Stimulated activated memory B cell treated with anti-CD40 and anti-IgM and Interleukin-4, amounts not matched to agents 10 μg/mL and 1 μg/mL and 100 μg/mL, for 72 hours (primary cell): ENCODE measurements around the gene KRT85.
A peak's percentile ranks its signal among the peaks of the same experiment; 100 is the strongest.

Experiments
- ATAC-seq: fragments of 150-1000 bp; cut with Tn5 transposase; 2 replicates; pipeline ENCODE4 v1.10.0; 2021
- H3K27ac Mint-ChIP-seq: one replicate; pipeline ENCODE4 v1.8.0; 2022; ENCODE audit warnings: mild to moderate bottlenecking, mixed read lengths
- H3K27me3 Mint-ChIP-seq: one replicate; pipeline ENCODE4 v1.8.0; 2022; ENCODE audit warnings: mixed read lengths
- H3K36me3 Mint-ChIP-seq: one replicate; pipeline ENCODE4 v1.8.0; 2022; ENCODE audit warnings: mixed read lengths
- H3K4me1 Mint-ChIP-seq: one replicate; pipeline ENCODE4 v1.8.0; 2022; ENCODE audit warnings: mixed read lengths
- H3K4me3 Mint-ChIP-seq: one replicate; pipeline ENCODE4 v1.8.0; 2022; ENCODE audit warnings: mild to moderate bottlenecking, moderate library complexity, mixed read lengths
- H3K9me3 Mint-ChIP-seq: one replicate; pipeline ENCODE4 v1.8.0; 2022; ENCODE audit warnings: mixed read lengths

Gene KRT85

DNA sequence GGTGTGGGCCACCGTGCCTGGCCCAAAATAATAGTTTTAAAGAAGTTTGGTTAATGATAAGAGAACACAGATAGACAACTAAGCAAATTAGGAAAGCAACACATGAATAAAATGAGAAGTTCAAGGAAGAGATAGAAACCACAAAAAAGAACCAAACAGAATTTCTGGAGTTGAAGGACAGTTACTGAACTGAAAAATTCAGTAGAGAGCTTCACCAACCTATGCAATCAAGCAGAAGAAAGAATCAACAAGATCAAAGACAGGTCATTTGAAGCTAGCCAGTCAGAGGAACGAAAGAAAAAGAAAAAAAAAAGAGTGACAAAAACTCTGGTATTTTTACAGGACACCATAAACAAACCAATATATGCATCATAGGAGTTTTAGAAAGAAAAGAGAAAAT lies 30.6 kb downstream of the KRT85 start:
- no peak overlapping the region for H3K4me3 Mint-ChIP-seq
- H3K9me3 Mint-ChIP-seq: peaks cover 5% of the 10 kb centered on the region
- no peak overlapping the region for H3K27ac Mint-ChIP-seq
- H3K36me3 Mint-ChIP-seq: no peaks in the 10 kb centered on the region
- no peak for ATAC-seq
- peaks cover 37% of the 10 kb centered on the region for H3K27me3 Mint-ChIP-seq
- H3K4me1 Mint-ChIP-seq: no peaks in the 10 kb centered on the region

DNA sequence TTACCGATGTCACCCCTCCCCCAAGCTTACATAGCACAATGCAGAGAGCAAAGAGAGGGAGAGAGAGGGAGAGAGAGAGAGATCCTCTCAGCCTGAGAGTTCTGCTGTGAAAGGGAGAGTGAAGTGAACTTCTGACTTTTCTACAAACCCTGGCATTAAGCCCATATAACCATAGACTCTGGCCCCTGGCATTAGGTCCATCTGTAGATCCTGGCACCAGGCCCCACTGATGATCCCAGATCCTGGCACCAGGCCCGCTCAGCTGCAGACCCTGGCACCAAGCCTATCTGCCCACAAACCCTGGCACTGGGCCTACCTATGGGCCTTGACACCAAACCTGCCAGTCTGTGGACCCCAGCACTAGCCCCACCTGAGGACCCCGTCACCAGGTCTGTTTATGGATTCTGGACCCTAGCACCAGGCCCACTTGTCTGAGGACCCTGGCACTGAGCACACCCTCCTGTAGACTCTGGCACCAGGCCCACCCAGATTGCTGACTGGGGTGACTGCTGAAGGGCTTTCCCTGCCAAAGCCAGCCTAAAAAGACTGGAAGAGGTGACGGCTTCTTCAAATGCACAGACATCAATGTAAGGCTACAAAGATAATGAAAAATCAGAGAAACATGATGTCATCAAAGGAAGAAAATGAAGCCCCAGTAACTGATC lies 31.6 kb downstream of the KRT85 start:
- Mint-ChIP-seq H3K4me1 (no peaks in the 10 kb centered on the region), H3K27me3 (peaks cover 34% of the 10 kb centered on the region), H3K9me3 (peaks cover 5% of the 10 kb centered on the region), H3K36me3 (no peaks in the 10 kb centered on the region), H3K4me3 (no peak overlapping the region), H3K27ac (no peak overlapping the region)
- no peak for ATAC-seq

DNA sequence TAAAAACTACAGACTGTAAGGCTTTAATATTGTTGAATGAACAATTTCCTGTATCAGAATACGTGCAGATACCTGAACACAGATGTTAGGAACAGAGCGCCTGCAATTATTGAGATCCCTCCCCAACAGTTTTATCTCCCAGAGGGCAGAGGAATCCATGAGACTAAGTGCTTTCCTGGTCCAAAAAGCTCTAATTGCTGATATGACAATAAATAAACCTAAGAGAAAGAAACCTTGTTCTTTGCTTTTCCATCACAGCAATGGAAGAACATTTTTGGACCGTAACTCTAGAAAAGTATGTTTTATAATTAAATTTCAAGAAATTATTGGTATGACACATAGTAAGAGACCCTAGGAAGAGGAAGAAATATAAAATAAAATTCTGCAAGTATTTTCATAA lies 33.1 kb downstream of the KRT85 start:
- no peak for ATAC-seq

DNA sequence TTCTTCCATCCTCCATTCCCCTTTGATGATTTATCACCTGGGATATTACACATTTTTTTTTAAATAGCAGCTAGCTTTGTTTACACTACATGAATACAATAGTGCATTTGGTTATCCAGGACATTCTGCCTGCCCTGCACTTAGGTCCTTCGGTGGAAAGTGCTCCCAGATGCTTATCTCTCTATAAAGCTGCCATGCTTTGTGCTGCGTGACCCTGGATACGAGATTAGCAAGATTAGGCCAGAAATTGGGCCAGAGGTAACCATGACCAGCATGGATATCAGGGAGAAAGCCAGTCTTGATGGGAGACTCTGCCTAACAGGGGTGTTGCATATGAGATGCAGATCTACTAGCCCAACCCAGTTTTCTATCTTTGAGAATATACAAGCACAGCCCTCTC lies 34.0 kb downstream of the KRT85 start:
- no peak overlapping the region for H3K4me3 Mint-ChIP-seq
- peaks cover 28% of the 10 kb centered on the region for H3K27me3 Mint-ChIP-seq
- no peak overlapping the region for H3K27ac Mint-ChIP-seq
- peaks cover 5% of the 10 kb centered on the region for H3K9me3 Mint-ChIP-seq
- no peaks in the 10 kb centered on the region for H3K36me3 Mint-ChIP-seq
- ATAC-seq: no peak
- H3K4me1 Mint-ChIP-seq: no peaks in the 10 kb centered on the region

More for the DNA sequence above, 33.1 kb downstream of the KRT85 start:
- Mint-ChIP-seq H3K27ac (no peak overlapping the region), H3K4me3 (no peak overlapping the region), H3K4me1 (no peaks in the 10 kb centered on the region), H3K9me3 (peaks cover 5% of the 10 kb centered on the region), H3K36me3 (no peaks in the 10 kb centered on the region), H3K27me3 (peaks cover 32% of the 10 kb centered on the region)

DNA sequence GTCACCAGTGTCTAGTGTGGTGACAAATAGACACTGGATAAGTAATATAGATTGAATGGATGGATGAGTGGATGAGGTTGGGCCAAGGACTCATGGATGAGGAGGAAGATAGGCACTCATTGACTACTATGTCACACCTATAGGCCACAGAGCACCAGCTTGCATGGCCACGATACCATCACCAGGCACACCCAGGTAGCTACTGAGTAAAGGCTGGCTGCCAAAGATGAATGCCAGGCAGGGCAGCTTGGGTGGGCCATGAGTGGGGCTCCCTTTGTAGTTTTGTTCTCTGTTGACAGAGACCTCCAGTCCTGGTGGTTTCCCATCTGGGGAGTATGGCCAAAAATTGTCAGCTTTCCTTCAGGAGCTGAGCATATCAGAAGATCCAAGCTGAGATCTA lies 34.9 kb downstream of the KRT85 start:
- H3K4me3 Mint-ChIP-seq: no peak overlapping the region
- peaks cover 4% of the 10 kb centered on the region for H3K4me1 Mint-ChIP-seq
- peaks cover 5% of the 10 kb centered on the region for H3K9me3 Mint-ChIP-seq
- no peak for ATAC-seq
- H3K36me3 Mint-ChIP-seq: no peaks in the 10 kb centered on the region
- H3K27ac Mint-ChIP-seq: no peak overlapping the region
- H3K27me3 Mint-ChIP-seq: peaks cover 19% of the 10 kb centered on the region

DNA sequence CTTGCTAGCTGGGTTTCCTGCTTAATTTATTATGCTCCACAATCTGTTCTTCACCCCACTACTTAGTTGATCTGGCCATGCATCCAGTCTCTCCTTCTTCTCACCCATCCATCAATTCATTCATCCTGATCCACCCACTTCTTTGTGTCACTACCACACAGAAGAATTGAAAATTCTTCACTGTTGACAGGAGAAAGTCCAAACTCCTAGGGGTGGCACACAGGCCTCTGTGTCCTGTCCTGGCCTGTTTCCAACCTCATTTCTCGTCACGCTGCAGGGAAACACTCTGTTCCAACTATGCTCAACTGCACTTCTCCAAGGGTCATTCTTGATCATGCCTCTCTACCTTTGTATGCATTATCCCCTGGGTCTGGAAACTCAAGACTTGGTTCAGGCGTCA lies 35.4 kb downstream of the KRT85 start:
- no peak for ATAC-seq
- Mint-ChIP-seq H3K27me3 (peaks cover 19% of the 10 kb centered on the region), H3K9me3 (peaks cover 5% of the 10 kb centered on the region)

DNA sequence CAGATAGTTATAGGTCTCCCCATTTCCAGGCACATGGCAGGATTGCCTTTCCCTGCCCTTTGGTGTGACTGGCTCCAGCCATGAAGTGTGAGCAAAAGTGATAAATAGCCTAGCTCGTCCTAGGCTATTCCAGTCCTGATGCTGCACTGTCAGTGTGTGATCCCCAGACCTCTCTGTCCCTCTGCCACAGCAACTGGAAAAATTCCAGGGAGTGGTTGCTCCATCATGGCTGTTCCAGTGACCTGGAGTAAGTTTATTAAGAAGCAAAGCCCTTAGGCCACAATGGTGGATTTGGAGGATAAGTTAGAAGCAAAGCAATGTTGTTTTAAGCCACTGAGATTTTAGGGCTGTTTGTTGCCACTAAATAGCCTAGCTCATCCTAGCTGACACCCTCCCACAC lies 36.2 kb downstream of the KRT85 start:
- Mint-ChIP-seq H3K27me3 (peaks cover 19% of the 10 kb centered on the region), H3K36me3 (no peaks in the 10 kb centered on the region), H3K9me3 (no peaks in the 10 kb centered on the region), H3K4me3 (no peak overlapping the region), H3K4me1 (peaks cover 10% of the 10 kb centered on the region), H3K27ac (no peak overlapping the region)
- ATAC-seq: no peak

More for the DNA sequence above, 35.4 kb downstream of the KRT85 start:
- no peaks in the 10 kb centered on the region for H3K36me3 Mint-ChIP-seq
- H3K27ac Mint-ChIP-seq: no peak overlapping the region
- H3K4me3 Mint-ChIP-seq: no peak overlapping the region
- H3K4me1 Mint-ChIP-seq: peaks cover 10% of the 10 kb centered on the region

DNA sequence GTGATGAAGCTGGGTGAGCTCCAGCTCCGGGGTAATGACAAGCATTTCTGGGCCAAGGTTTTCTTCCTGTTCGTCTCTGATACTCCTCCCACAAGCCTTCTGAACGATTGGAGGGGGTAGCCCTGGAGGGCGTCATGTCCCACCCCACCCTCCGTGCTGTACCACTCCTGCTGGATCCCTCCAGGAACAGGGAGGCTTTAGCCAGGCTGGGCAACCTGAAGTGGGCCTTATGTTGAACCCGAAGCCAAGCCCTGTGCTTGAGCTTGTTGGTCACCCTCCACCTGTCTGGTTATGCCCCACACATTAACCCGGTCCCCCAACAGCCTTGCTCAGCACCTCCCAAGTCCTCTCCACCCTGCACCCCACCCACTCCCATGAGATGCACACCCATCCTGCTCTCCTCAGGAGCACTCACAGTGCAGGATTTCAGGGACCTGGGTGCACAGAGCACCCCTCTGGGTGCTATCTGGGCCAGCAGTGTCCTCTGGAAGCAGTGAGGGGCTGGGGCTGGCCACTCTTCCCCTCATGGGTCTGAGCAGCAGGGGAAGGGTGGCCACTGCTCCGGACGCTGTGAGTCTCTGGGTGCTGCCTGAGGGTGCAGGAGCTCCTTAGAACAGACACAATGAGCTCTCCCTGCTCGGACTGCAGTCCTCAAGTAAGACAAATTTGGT lies 39.3 kb downstream of the KRT85 start:
- H3K9me3 Mint-ChIP-seq: no peaks in the 10 kb centered on the region
- no peak overlapping the region for H3K27ac Mint-ChIP-seq
- H3K4me3 Mint-ChIP-seq: no peak overlapping the region
- ATAC-seq: no peak
- H3K4me1 Mint-ChIP-seq: peaks cover 10% of the 10 kb centered on the region
- no peaks in the 10 kb centered on the region for H3K36me3 Mint-ChIP-seq
- H3K27me3 Mint-ChIP-seq: peaks cover 27% of the 10 kb centered on the region

DNA sequence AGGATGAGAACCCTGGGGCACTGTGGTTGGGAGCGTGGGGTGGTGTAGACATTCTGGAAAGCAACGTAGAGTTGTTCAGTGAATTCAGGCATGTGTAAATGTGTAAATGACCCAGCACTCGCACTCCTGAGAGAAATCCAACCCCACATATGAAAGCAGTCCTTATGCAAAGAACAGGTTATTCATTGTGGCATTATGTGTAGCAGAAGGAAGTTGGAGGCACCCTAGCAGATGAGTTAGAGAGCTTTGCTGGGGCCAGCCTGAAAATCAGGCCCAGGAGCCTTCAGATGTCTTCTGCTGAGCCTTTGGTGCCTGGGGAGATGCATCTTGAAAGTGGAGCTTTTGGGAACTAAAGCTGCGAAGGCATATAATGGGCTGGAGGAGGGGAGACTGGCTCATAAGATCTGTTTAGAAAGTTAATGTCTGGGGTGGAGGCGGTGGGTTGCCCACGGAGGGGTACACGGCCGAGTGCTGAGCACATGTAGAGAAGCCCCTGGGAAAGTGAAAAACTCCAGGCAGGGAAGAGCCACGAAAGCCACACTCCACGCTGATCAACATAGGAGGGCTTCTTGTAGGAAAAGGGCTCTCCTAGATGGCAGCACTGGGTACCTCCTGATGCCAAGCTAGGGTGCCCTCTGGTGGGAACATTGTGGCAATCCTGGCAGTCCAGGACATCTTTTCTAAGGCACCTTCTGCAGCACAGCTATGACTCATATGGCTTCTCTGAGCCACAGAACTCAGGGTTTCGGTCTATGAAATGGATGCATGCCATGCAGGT lies 40.0 kb downstream of the KRT85 start:
- H3K4me3 Mint-ChIP-seq: no peak overlapping the region
- H3K27ac Mint-ChIP-seq: no peak overlapping the region
- peaks cover 35% of the 10 kb centered on the region for H3K27me3 Mint-ChIP-seq
- H3K9me3 Mint-ChIP-seq: no peaks in the 10 kb centered on the region
- peak; percentile 89 for ATAC-seq
- H3K4me1 Mint-ChIP-seq: peaks cover 10% of the 10 kb centered on the region
- H3K36me3 Mint-ChIP-seq: no peaks in the 10 kb centered on the region

DNA sequence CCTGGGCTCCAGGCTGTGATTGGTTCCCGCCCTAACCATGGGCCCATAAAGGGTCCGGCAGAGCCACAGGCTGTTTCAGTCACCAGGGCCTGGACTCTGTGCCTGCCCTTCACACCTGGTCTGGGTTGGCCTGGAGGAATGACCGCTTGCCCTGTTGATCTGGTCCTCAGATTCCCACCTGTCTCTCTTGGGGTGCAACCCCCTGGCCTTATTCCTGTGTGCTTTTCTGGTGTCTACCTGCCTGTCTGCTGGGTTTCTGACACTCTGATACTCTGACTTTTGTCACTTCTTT lies 43.2 kb downstream of the KRT85 start:
- peaks cover 10% of the 10 kb centered on the region for H3K4me1 Mint-ChIP-seq
- H3K36me3 Mint-ChIP-seq: no peaks in the 10 kb centered on the region
- H3K9me3 Mint-ChIP-seq: no peaks in the 10 kb centered on the region
- no peak overlapping the region for H3K27ac Mint-ChIP-seq
- ATAC-seq: no peak
- peaks cover 50% of the 10 kb centered on the region for H3K27me3 Mint-ChIP-seq
- H3K4me3 Mint-ChIP-seq: no peak overlapping the region

DNA sequence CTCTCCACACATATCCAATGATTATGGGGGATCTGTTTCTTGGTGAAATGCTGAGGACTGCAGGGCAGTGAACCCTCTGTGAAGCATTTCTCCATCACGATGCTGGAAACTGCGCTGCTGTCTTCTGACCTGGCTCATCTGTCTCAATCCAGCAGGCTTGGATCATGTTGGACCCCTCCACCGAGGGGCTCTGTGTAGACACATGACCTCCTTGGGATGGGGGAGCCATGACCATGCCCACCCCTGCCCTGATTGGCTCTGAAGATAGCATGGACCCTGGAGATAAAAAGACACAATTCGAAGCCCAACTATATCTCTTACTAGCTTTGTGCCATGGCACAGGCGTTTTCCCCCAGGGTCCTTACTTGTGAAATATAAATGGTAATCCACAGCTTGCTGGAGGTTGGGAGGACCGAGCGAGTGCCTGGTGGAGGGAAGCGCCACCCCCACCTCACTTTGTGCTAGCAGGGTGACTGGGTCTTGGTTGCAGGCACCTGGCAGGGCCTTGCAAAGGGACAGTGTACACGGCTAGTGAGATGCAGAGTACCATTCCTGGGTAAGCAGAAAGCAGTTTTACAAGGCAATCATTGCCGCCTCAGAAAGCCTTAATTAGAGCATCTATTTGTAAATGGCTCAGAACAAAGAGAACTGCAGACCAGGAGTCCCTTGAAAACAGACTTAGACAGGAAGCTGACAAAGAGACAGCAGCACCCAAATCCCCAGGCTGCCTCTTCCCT lies 43.7 kb downstream of the KRT85 start:
- no peak for ATAC-seq
- Mint-ChIP-seq H3K9me3 (no peaks in the 10 kb centered on the region), H3K4me1 (peaks cover 10% of the 10 kb centered on the region), H3K4me3 (no peak overlapping the region), H3K36me3 (no peaks in the 10 kb centered on the region), H3K27me3 (peaks cover 52% of the 10 kb centered on the region), H3K27ac (no peak overlapping the region)

DNA sequence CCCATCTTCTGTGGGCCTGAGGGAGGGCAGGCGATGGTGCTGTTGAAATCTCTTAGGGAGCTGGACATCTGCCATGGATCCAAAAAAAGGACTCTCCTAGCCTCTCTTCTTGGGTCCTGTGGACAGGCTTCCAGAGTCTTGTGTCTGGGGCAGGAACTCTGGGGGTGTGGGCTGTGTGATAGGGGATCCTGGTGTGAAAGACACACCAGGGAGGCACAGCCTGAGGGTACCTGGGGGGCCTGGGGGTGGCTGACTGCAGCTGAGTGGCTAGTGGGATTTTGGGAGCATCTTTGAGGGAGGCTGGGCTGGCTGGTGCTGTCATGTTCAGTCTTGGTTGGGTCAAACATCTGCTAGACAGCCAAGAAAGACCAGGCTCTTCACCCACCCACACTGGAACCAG lies 44.3 kb downstream of the KRT85 start:
- ATAC-seq: no peak
- Mint-ChIP-seq H3K36me3 (no peaks in the 10 kb centered on the region), H3K27me3 (peaks cover 58% of the 10 kb centered on the region), H3K9me3 (no peaks in the 10 kb centered on the region), H3K27ac (no peak overlapping the region), H3K4me3 (no peak overlapping the region), H3K4me1 (peaks cover 10% of the 10 kb centered on the region)

DNA sequence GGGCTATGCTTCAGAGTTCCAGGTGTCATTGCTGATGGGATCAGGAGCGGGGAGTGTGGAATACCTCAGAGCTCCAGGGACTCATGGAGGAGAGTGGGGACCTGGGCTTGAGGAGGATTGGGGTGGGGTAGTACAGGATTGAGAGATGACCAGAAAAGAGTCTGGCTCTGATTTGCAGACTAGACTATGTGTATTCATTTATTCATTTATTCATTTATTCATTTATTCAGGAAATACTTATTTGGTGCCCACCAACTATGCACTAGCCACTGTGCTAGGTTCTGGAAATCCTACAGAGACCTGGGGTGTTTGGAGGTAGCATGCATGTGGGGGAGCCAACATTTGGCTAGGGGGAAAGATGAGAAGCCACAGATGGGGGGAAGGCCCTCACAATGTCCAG lies 45.2 kb downstream of the KRT85 start:
- Mint-ChIP-seq H3K27ac (no peak overlapping the region), H3K4me1 (peaks cover 2% of the 10 kb centered on the region), H3K4me3 (no peak overlapping the region), H3K36me3 (no peaks in the 10 kb centered on the region), H3K9me3 (no peaks in the 10 kb centered on the region), H3K27me3 (peaks cover 58% of the 10 kb centered on the region)
- ATAC-seq: no peak

DNA sequence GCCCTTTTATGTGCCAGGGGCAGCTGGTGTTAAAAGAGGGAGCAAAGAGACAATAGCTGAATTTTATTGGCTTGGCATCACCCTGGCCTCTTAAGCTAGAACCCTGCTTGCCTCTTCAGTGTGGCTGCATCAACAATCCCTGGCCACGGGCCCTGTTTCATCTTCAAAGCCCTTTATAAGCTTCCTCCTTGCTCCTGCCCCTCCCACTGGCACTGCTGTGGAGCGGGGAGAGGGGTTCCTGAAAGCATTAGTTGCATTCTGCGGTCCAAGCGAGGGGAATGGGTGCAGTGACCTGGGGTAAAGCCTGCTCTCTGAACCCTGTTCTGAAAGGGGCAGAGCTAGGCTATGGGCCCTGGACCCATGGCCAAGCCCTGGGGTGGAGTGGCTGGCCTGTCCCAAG lies 45.9 kb downstream of the KRT85 start:
- peaks cover 58% of the 10 kb centered on the region for H3K27me3 Mint-ChIP-seq
- no peak for ATAC-seq
- H3K4me1 Mint-ChIP-seq: no peaks in the 10 kb centered on the region
- H3K4me3 Mint-ChIP-seq: no peak overlapping the region
- no peaks in the 10 kb centered on the region for H3K9me3 Mint-ChIP-seq
- no peak overlapping the region for H3K27ac Mint-ChIP-seq
- H3K36me3 Mint-ChIP-seq: no peaks in the 10 kb centered on the region

DNA sequence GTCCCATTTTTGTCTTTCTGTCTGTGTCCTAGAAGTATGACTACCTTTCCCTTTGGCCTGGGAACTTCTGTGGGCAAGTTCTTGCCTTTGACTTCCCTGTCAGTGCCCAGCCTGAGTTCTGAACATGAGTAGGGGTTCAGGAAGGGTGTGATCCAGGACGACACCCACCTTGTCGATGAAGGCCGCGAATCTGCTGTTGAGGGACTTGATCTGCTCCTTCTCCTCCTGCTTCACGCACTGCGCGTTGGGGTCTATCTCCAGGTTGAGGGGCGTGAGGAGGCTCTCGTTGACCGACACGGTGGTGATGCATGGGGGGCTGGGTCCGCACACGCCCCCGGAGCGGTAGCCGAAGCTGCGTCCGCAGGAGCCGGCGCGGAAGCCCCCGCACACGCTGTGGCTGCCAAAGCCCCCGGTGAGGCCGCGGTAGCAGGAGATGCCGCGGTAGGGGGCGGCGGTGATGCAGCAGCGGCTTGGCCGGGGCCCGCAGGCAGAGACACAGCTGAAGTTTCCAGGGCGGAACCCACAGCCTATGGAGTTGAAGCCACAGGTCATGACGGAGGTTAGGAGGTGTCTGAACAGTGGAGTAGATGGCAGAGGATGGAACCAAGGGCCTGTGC lies 46.4 kb downstream of the KRT85 start, which contains the start of gene KRT83:
KRT83 (minus strand) TSS at position 615 of the 617 bp plus-strand sequence; CDS start at position 552, 63 bp downstream.
- H3K36me3 Mint-ChIP-seq: no peaks in the 10 kb centered on the region
- peaks cover 58% of the 10 kb centered on the region for H3K27me3 Mint-ChIP-seq
- H3K9me3 Mint-ChIP-seq: no peaks in the 10 kb centered on the region
- H3K27ac Mint-ChIP-seq: no peak within 1 kb of the TSS
- H3K4me1 Mint-ChIP-seq: no peaks in the 10 kb centered on the region
- no peak within 1 kb of the TSS for H3K4me3 Mint-ChIP-seq
- ATAC-seq: no peak
